PC-9 (cell line): ENCODE measurements around the gene TLX2.

ENCODE experiments used
- EZH2 ChIP-seq: fragments of 200-600 bp; sonication (generic); IDR thresholded peaks from 2 replicates; pipeline ENCODE4 v1.8.0; 2017; ENCODE audit warnings: antibody characterized with exemption, low read depth
- TF ChIP-seq, protein P1 (sequence below): fragments of 200-600 bp; sonication (generic); conservative IDR thresholded peaks from 2 replicates; pipeline ENCODE4 v1.6.1; 2017; ENCODE audit warnings: mixed run types, antibody characterized with exemption, mild to moderate bottlenecking, moderate library complexity

DNA sequence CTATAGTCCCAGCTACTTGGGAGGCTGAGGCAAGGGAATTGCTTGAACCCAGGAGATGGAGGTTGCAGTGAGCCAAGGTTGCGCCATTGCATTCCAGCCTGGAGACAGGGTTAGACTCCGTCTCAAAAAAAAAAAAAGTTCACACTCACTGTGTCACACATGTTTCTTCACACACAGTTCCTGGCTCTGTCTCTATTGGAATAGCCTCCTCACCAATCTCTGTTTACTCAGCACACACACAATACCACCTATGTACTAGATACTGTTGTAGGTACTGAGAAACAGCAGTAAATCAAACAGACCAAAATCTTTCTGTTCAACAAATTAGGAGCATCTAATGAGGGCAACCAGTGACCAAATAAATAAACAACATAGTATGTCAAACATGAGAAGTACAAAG, 28.1 kb upstream of the TLX2 start:
- TF ChIP-seq, protein P1, sequence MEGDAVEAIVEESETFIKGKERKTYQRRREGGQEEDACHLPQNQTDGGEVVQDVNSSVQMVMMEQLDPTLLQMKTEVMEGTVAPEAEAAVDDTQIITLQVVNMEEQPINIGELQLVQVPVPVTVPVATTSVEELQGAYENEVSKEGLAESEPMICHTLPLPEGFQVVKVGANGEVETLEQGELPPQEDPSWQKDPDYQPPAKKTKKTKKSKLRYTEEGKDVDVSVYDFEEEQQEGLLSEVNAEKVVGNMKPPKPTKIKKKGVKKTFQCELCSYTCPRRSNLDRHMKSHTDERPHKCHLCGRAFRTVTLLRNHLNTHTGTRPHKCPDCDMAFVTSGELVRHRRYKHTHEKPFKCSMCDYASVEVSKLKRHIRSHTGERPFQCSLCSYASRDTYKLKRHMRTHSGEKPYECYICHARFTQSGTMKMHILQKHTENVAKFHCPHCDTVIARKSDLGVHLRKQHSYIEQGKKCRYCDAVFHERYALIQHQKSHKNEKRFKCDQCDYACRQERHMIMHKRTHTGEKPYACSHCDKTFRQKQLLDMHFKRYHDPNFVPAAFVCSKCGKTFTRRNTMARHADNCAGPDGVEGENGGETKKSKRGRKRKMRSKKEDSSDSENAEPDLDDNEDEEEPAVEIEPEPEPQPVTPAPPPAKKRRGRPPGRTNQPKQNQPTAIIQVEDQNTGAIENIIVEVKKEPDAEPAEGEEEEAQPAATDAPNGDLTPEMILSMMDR, result no peak
- TF ChIP-seq EZH2, result no peak
